ENCODE measurements around the gene NXPH1.

DNA sequence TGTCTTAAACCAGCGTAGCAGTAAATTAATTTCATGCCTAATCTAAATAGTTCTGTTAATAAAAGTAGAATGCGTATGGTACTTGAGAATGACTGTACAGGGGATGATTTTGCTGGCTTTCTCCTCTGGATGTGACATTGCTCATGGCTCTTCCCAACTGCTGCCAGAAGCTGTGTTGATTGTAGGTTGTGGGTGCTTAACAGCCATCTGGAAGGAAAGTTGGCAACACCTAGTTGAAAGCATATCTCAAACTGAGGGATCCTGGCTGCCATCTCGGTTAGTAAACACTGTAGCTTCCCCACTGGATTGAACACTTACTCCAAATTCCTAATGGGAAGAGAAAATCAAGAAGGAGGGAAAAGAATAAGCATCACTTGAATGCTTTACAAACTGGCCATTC is 130.9 kb downstream of the NXPH1 start:
- TF ChIP-seq CTCF (optimal IDR thresholded peaks at IDR 0.05 in 1 of 3, IDR thresholded peaks at IDR 0.05 in 1 of 3, conservative IDR thresholded peaks at IDR 0.05 in 1 of 3; ENCODE audit: extremely low read depth in 1 of 3, insufficient read depth in 2 of 3, low read length in 3 of 3) (no peak), EZH2 (IDR thresholded peaks at IDR 0.05; ENCODE audit: low read length) (no peak)

Measured in keratinocyte (primary cell).